Measurements from ENCODE around the gene OSTN.
"Not testable (repeated sequence)": the region's sequence is repeated elsewhere in the genome, so short reads cannot be mapped to it uniquely, and the experiment has no call there.

The OSTN gene, protein sequence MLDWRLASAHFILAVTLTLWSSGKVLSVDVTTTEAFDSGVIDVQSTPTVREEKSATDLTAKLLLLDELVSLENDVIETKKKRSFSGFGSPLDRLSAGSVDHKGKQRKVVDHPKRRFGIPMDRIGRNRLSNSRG

DNA sequence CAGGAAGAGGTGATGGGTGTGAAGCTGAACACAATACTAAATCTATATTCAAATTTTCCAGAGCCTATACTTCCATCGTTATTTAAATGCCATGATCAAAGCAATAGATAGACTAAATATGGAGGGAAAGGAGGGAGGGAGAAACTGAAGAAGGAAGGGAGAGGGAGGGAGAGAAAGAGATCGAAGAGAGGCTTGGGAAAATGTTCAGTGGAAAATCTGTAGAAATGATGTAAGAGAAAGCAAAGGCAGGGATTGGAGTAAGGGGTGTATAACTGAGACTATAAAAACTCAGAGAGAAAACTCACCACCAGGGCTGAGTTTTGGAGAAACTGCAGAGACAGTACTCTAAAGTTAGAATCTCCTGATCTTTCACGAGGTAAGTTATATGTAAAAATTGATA lies at the start of gene OSTN:
Gene OSTN, plus strand, starts transcription at position 310 of the 400 bp plus-strand sequence. CDS start 13,292 bp downstream, outside the sequence.
- DNase-seq = no peak

DNA sequence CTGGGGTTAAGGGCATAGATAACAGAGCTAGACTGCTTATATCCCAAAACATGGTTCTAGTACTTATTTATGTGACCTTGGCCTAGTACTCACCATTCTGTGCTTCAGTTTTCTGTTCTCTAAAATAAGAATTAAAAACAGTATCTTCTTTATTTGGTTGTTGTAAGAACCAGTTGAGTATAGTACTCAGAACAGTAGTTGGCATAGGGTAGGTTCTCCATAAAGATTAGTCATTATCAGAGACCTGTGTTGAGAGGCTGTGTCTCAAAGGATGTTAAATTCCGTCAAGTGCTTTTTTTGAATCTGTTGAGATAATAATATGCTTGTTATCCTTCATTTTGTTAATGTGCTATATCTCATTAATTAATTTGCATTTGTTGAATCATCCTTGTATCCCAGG lies 47.4 kb upstream of the OSTN start:
- DNase-seq = no peak

DNA sequence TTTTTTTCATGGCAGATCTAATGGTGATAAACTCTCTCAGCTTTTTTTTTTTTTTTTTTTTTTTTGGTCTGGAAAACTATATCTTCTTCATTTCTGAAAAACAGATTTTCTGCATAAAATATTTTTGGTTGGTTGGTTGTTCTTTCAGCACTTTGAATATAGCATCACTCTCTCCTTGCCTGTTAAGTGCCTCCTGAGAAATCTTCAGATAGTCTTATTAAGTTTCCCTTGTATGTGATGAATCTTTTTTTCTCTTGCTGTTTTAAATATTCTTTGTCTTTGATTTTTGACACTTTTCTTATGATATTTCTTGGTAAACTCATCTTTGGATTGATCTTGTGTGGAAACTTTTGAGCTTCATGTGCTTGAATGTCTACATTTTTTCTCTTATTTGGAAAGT lies 44.2 kb upstream of the OSTN start:
- DNase-seq = no peak

DNA sequence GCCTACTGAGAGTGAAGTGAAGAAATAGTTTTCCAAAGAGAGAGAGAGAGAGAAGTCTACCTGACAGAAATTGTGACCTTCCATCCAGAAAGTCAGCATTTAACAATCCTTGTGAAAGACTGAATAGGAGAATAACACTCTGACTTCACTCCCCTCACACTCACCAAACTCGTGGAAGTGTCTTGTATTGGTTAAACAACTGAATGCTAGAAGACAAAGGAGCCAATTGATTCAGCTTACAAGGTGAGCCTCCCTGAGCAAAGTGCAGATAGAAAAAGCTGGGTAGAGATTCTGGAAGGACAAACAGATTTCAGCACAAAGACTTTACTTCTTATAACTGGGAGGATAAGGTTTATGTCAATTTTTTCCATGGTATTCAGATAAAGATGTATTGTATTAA lies 40.8 kb upstream of the OSTN start:
- DNase-seq = no peak

DNA sequence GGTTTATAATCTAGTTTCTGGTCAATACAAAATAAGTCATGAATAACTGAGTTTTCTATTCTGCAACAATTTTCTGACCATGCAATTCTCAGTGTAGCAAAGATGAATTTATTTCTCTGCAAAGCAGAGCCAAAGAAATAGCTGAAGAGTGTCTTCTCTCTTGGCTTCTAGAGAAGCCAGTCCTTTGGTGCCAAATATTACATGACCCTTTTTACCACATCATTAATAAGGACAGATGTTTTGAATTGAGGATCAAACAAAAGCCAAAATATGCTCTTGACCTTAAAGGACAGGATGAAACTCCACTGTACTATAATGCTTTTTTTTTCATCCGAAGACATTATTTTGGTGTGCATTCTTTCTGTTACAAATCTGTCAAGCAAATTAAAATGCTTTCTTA lies 40.2 kb upstream of the OSTN start:
- DNase-seq = no peak

DNA sequence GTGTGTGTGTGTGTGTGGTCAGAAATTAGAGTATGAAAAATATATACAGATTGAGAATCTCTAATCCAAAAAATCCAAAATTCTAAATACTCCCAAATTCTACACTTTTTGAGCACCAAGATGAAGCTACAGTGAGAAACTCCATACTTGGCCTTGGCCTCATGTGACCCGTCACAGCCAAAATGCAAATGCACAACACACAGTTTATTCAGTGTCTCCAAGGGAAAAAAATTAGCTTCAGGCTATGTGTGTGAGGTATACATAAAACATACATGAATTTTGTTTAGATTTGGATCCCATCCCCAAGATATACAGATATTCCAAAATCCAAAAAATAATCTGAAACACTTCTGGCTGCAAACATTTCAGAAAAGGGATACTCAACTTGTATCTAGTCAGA lies 33.2 kb upstream of the OSTN start:
- DNase-seq = no peak

DNA sequence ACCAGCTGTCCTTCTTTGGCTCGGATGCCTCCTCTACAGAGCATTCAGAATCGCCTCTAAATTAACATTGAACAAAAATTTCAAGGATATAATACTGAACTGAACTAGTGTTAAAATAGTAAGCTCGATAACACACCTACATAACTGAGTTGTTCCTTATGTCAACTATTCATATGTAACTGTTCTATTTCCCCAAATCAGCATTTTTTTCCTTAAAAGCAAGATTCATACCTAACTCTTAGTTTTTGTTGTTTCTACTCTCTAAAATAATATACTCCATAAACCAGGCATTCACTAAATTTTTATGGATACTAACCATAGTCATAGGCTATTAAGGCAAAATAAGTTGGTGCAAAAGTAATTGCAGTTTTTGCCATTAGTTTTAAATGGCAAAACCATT lies 32.7 kb upstream of the OSTN start:
- DNase-seq = no peak

DNA sequence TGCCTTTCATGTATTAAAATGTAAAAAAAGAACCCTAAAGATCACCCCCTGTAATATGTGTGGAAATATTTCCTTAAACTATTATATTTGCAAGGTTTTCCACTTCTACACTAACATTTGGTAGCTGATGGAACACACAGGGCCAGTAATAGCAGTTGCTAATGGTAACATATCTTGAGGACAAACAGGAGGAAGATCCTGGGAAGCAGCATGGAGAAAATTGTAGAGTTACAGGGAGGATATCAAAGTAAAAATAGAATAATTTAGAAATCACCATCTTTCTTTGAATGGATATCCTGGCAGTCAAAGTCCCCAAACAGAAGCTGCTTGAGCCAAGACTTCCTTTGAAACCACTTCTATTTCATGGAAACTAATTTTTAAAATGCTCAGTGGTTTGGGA lies 29.5 kb upstream of the OSTN start:
- no peak for DNase-seq

DNA sequence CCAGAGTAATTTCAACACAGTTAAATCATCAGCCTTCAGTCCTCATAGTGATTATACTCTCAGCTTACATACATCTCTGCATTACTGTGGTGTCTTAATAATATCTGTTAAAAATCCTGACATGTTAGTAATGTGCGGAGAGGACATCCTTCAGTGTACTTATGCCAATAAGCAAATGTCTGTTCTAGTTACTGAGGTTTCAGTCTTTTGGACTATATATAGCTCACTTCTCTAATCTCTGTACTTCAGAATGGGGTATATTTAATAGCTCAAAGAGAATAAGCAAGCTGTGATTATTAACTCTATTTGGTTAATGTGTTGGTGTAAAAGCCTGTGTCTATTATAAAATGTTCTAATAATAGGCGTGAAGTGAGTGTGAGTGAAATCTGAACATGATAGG lies 28.9 kb upstream of the OSTN start:
- DNase-seq = no peak

DNA sequence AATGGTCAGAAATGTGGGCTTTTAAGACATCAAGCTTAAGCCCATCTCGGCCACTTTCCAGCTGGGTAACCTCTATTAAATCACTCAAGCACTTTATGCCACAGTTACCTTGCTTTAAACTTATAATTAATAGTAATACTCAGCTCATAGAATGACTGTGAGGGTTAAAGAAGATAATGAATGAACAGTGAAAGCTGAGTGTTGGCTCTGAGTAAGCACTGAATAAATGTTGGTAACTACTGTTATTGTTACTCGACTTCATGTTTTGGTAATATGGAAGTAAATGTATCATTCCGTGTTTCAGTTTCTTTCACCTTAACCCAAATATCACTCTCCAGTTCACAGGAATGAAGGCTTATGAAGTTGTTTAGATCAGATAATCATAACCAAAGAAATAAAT lies 23.9 kb upstream of the OSTN start:
- no peak for DNase-seq

DNA sequence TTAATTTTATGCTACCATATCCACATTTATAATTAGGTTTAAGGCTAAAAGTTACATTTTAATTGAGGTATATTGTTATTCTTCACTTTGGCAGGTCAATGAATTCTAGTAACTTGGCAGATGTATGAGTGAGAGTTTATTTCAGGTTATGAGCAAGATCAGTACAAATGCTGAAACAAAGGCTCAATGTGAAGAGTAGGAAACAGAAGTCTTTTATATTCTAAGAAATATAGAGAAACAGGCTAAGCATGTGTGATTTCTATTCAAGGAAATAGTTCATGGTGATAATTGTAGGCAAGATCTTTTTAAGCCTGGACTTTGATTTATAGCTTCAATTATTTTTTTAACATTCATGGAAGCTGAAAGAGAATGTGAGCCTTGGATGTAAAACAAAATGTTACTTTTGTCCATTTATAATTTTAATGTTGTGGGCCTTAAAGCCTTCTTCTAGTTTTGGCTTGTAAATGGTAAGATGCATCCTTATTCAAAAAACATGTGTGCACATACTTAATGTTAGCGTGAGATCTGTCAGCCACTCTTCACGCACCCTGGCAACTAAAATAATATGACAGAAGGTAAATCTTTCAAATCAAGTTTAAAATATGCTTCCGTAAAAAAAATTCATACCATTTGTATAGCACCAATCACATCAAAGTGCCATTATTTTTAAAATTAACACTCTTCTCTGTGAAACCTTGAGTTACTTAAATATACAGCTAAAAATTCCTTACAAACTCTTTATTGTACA lies 22.8 kb upstream of the OSTN start:
- no peak for DNase-seq

DNA sequence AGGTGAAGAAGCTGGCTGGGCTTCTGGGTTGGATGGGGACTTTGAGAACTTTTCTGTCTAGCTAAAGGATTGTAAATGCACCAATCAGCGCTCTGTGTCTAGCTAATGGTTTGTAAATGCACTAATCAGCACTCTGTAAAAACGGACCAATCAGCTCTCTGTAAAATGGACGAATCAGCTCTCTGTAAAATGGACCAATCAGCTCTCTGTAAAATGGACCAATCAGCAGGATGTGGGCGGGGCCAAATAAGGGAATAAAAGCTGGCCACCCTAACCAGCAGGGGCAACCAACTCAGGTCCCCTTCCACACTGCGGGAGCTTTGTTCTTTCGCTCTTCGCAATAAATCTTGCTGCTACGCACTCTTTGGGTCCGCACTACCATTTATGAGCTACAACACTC lies 13.7 kb upstream of the OSTN start:
- DNase-seq = not testable (repeated sequence)

DNA sequence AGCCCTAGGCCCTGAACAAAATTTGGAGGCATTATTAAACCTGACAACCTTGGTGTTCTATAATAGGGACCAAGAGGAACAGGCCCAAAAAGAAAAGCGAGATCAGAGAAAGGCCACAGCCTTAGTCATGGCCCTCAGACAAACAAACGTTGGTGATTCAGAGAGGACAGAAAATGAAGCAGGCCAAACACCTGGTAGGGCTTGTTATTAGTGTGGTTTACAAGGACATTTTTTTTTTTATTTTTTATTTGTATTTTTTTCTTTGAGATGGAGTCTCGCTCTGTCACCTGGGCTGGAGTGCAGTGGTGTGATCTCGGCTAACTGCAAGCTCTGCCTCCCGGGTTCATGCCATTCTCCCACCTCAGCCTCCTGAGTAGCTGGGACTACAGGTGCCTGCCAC lies 10.8 kb upstream of the OSTN start:
- not testable (repeated sequence) for DNase-seq

DNA sequence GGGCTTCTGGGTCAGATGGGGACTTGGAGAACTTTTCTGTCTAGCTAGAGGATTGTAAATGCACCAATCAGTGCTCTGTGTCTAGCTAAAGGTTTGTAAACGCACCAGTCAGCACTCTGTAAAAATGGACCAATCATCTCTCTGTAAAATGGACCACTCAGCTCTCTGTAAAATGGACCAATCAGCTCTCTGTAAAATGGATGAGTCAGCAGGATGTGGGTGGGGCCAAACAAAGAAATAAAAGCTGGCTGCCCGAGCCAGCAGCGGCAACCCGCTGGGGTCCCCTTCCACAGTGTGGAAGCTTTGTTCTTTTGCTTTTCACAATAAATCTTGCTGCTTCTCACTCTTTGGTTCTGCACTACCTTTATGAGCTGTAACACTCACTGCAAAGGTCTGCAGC lies 6.8 kb upstream of the OSTN start:
- not testable (repeated sequence) for DNase-seq

DNA sequence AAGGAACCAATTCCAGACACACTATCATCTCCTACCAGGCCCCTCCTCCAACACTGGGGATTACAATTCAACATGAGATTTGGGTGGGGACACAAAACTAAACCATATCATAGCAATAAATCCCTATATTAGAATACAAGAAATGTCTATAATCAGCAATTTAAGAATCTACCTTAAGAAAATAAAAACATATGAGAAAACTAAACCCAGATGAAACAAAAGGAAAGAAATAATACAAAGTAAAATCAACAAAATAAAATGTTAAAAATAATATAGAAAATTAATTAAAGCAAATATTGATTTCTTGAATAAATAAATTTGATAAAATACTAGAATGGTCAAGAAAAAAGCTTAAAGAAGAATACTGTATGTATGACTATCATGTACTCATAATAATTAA lies 6.1 kb upstream of the OSTN start:
- DNase-seq = no peak

DNA sequence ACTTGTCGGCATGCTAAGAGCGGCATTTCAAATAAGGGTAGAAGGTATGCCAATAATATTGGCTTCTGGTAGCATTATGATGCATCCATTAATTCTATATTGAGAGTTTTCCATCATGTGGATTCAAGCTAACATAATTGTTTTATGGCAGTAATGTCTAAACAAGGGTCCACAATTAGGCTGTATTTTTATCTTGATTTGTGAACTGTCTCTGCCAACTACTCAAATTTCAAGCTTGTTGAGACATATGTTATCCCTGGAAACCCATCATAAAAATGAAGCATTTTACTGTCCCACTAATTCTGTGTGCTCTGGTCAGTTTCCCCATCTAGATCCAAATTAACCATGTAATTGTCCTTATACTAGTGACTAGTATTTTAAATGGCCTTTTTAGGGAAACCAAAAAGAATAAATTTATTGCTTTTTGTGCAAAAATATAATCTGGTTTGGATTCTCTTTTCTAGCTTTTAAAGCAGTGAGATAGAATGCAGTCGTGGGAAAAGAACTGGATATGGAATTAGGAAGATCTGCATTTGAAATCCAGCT lies 1.2 kb upstream of the OSTN start:
- DNase-seq = no peak

DNA sequence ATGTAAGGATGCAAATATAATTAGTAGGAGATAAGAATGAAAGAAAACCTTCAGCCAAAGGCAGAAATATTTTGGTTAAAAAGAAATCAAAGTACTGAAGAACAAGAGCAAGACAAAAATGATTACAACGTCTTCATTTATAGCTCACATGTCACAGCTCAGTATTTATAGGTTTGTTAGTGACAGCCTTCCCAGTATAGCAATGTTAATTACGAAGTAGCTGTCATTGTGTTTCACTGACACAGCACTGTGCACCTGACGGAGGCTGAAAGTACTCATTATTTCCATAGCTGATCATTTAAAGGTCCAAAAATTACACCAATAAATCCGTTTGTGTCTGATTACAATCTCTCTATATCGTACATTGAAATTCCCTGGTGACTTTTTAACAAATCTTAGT lies 561 bp upstream of the OSTN start:
- DNase-seq = no peak

DNA sequence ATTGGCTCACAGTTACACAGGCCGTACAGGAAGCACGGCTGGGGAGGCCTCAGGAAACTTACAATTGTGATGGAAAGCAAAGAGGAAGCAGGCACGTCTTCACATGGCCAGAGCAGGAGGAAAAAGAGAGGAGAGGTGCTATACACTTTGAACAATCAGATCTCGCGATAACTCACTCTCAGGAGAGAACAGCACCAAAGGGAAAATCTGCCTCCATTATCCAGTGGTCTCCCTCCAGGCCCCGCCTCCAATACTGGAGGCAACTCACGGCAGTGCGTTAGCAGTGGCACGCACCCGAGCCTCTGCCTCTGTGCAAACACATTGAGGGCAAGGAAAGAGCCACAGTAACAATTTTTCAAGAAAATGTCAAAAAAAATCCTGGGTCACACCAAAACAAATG lies 11.0 kb downstream of the OSTN start:
- no peak for DNase-seq

DNA sequence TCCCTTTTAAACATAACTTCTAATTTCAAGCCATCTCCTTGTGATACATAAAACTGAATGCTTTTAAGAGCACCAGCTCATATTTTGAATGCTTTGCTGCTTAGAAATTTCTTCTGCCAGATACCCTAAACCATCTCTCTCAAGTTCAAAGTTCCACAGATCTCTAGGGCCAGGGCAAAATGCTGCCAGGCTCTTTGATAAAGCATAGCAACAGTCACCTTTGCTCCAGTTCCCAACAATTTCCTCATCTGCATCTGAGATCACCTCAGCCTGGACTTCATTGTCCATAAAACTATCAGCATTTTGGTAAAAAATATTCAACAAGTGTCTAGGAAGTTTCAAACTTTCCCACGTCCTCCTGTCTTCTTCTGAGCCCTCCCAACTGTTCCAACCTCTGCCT lies 17.5 kb downstream of the OSTN start:
- no peak for DNase-seq

DNA sequence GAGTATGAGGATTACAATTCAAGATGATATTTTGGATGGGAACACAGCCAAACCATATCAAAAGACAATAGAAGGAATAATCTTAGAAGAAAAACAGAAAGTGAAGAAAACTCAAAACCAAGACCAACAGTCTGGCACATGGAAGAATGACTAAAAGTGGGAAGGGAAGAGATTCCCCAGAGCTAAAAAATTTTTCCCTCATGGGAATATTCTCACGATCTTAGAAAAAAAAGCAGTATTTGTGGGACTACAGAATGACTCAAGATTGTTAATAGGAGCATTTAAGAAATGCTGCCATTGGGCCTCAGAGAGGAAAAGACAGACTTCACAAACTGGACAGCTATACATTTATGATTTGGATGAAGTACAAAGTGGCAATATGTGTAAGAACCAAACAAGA lies 18.3 kb downstream of the OSTN start:
- no peak for DNase-seq

DNA sequence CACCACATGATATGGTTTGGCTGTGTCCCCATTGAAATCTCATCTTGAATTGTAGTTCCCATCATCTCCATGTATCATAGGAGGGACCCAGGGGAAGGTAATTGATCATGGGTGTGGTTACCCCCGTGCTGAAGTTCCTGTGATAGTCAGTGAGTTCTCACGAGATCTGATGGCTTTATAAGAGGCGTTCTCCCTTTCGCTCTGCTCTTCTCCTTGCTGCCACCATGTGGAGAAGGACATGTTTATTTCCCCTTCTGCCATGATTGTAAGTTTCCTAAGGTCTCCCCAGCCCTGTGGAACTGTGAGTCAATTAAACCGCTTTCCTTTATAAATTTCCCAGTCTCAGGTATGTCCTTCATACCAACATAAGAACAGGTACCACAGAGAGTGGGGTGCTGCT lies 21.9 kb downstream of the OSTN start:
- no peak for DNase-seq

DNA sequence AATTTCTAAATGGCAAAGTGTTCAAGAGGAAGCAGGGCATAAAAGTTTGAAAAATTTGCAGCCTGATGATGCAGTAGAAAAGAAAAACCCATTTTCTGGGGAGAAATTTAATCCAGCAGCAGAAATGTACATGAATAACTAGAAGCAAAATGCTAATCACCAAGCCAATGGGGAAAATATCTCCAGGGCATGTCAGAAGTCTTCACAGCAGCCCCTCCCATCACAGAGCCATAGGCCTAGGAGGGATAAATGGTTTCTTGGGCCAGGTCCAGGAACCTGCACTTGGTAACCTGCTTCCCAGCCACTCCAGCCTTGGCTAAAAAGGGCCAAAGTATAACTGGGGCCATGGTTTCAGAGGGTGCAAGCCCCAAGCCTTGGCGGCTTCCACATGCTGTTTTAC lies 22.6 kb downstream of the OSTN start:
- no peak for DNase-seq

DNA sequence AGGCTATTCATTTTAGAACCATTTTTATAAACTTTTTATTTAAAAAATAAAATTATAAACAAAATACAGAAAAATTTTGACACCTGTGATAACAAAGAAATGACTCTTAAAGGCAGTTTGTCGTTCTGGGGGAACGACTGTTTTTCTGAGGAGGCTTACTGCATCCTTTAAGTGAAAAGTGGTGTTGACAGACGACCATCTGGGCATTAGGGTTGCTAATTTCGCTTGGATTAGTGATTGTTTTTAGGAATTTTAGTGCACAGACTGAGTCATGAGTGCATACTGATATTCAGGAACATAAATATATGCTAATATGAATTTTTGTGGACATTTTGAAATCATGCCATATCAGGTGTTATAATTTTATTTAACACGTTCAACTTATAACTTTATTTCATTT lies 28.5 kb downstream of the OSTN start:
- DNase-seq = no peak

DNA sequence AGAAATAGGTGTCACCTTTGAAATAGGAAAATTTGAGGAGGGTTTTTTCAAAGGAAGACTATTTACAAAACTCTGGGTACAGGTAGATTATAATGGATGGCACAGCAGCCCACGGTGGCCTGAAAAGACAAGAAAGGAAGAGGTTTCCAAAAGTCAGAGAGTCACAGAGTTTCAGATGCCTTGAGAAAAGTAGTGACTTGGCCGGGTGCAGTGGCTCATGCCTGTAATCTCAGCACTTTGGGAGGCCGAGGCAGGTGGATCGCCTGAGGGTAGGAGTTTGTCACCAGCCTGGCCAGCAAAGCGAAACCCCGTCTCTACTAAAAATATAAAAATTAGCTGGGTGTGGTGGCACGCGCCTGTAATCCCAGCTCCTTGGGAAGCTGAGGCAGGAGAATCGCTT lies 35.2 kb downstream of the OSTN start:
- no peak for DNase-seq
